NCI-H446 treated with DMSO at 0.1 percent for 48 hours (cell line): ENCODE results near the gene TLR2.
"Not testable (repeated sequence)": the region's sequence is repeated elsewhere in the genome, so short reads cannot be mapped to it uniquely, and the experiment has no call there.

Source experiments
- DNase-seq: peaks from one replicate; lab custom pipeline; 2025; lab: John Stamatoyannopoulos, UW

The TLR2 gene

GRCh38 chr4:153661908-153662307 lies 22.2 kb upstream of the TLR2 start:
- DNase-seq: no peak

GRCh38 chr4:153663667-153664066 lies 20.4 kb upstream of the TLR2 start:
- DNase-seq: no peak

- DNase-seq: not testable (repeated sequence)
These were observed 17.6 kb upstream of the TLR2 start for GRCh38 chr4:153666505-153666904.

GRCh38 chr4:153668647-153669046 lies 15.4 kb upstream of the TLR2 start:
- no peak for DNase-seq

- DNase-seq: no peak
These were observed 14.2 kb upstream of the TLR2 start for GRCh38 chr4:153669838-153670237.

GRCh38 chr4:153676486-153676885 lies 7.6 kb upstream of the TLR2 start:
- no peak for DNase-seq

GRCh38 chr4:153676984-153677383 lies 7.1 kb upstream of the TLR2 start:
- DNase-seq: no peak

GRCh38 chr4:153679486-153679885 lies 4.6 kb upstream of the TLR2 start:
- no peak for DNase-seq

GRCh38 chr4:153683763-153684181 lies 308 bp upstream of the TLR2 start:
- DNase-seq: no peak

GRCh38 chr4:153684971-153685371 lies 891 bp downstream of the TLR2 start:
- DNase-seq: no peak

- DNase-seq: no peak
These were observed 20.4 kb downstream of the TLR2 start for GRCh38 chr4:153704522-153704921.

GRCh38 chr4:153705743-153706468 lies 21.8 kb downstream of the TLR2 start:
- DNase-seq: no peak

- no peak for DNase-seq
These were observed 22.4 kb downstream of the TLR2 start for GRCh38 chr4:153706519-153706918.

- no peak for DNase-seq
These were observed 26.6 kb downstream of the TLR2 start for GRCh38 chr4:153710681-153711080.

GRCh38 chr4:153713866-153714646 lies 30.0 kb downstream of the TLR2 start:
- DNase-seq: no peak

GRCh38 chr4:153722036-153722435 lies 38.0 kb downstream of the TLR2 start:
- no peak for DNase-seq

GRCh38 chr4:153724606-153725005 lies 40.5 kb downstream of the TLR2 start:
- no peak for DNase-seq

- DNase-seq: no peak
These were observed 41.2 kb downstream of the TLR2 start for GRCh38 chr4:153725136-153725830.

GRCh38 chr4:153725831-153726154 lies 41.7 kb downstream of the TLR2 start:
- no peak for DNase-seq

- no peak for DNase-seq
These were observed 44.1 kb downstream of the TLR2 start for GRCh38 chr4:153728151-153728550.

- DNase-seq: no peak
These were observed 44.6 kb downstream of the TLR2 start for GRCh38 chr4:153728660-153729059.

- DNase-seq: no peak
These were observed 45.8 kb downstream of the TLR2 start for GRCh38 chr4:153729895-153730294.

- no peak for DNase-seq
These were observed 47.2 kb downstream of the TLR2 start for GRCh38 chr4:153731239-153731638.
